Ishikawa (cell line): ENCODE measurements around the gene METAP1.

Experiments used
- CEBPB ChIP-seq: IDR thresholded peaks from 2 replicates; pipeline ENCODE4 v1.6.1; 2012
- CREB1 ChIP-seq: IDR thresholded peaks from 2 replicates; pipeline ENCODE4 v1.6.1; 2012; ENCODE audit warnings: low read depth
- EGR1 ChIP-seq: IDR thresholded peaks from 2 replicates; pipeline ENCODE4 v1.6.1; 2012
- EP300 ChIP-seq: IDR thresholded peaks from 2 replicates; pipeline ENCODE4 v1.6.1; 2012; ENCODE audit warnings: borderline replicate concordance
- FOXM1 ChIP-seq: IDR thresholded peaks from 2 replicates; pipeline ENCODE4 v1.6.1; 2012; ENCODE audit warnings: low read depth, borderline replicate concordance
- MAX ChIP-seq: IDR thresholded peaks from 2 replicates; pipeline ENCODE4 v1.6.1; 2012
- NFIC ChIP-seq: IDR thresholded peaks from 2 replicates; pipeline ENCODE4 v1.6.1; 2012
- RAD21 ChIP-seq: IDR thresholded peaks from 2 replicates; pipeline ENCODE4 v1.6.1; 2012; ENCODE audit warnings: low read depth
- REST ChIP-seq: IDR thresholded peaks from 2 replicates; pipeline ENCODE4 v1.6.1; 2012; ENCODE audit warnings: low read depth, mild to moderate bottlenecking
- TAF1 ChIP-seq: IDR thresholded peaks from 2 replicates; pipeline ENCODE4 v1.6.1; 2012; ENCODE audit warnings: low read depth, mild to moderate bottlenecking
- TEAD4 ChIP-seq: IDR thresholded peaks from 2 replicates; pipeline ENCODE4 v1.6.1; 2012
- USF1 ChIP-seq: IDR thresholded peaks from 2 replicates; pipeline ENCODE4 v1.6.1; 2012
- YY1 ChIP-seq: IDR thresholded peaks from 2 replicates; pipeline ENCODE4 v1.6.1; 2012; ENCODE audit warnings: low read depth
- ZBTB7A ChIP-seq: IDR thresholded peaks from 2 replicates; pipeline ENCODE4 v1.6.1; 2012; ENCODE audit warnings: low read depth

GRCh38 chr4:99038213-99038612 lies 42.7 kb downstream of the METAP1 start:
- TF ChIP-seq CEBPB (no peak), MAX (no peak), RAD21 (no peak), TAF1 (no peak), TEAD4 (no peak), REST (no peak), EP300 (no peak), YY1 (no peak), FOXM1 (no peak), CREB1 (no peak), EGR1 (no peak), USF1 (no peak), NFIC (no peak), ZBTB7A (no peak)
